Stimulated activated naive B cell treated with anti-CD40 and anti-IgM and Interleukin-4, amounts not matched to agents 10 μg/mL and 1 μg/mL and 100 μg/mL, for 72 hours (primary cell): ENCODE measurements around the gene PTPRN2.

ENCODE experiments used
- ATAC-seq, 2 donors: fragments of 150-1000 bp; cut with Tn5 transposase; replicated peaks; 2 replicates each; pipeline ENCODE4 v1.10.0; 2021; ENCODE audit warnings: moderate library complexity in 1 of 2
- DNase-seq: peaks from one replicate; pipeline ENCODE4 v3.0.0; 2021
- H3K27ac Mint-ChIP-seq: one replicate; pipeline ENCODE4 v1.8.0; 2022; ENCODE audit warnings: mild to moderate bottlenecking, mixed read lengths
- H3K27me3 Mint-ChIP-seq, 2 donors: one replicate each; pipeline ENCODE4 v1.8.0; 2022; ENCODE audit warnings: mixed read lengths in 2 of 2
- H3K36me3 Mint-ChIP-seq, 2 donors: one replicate each; pipeline ENCODE4 v1.8.0; 2022; ENCODE audit warnings: mixed read lengths in 2 of 2, mild to moderate bottlenecking in 1 of 2
- H3K4me1 Mint-ChIP-seq, 2 donors: one replicate each; pipeline ENCODE4 v1.8.0; 2022; ENCODE audit warnings: mixed read lengths in 2 of 2, mild to moderate bottlenecking in 1 of 2
- H3K4me3 Mint-ChIP-seq, 2 donors: one replicate each; pipeline ENCODE4 v1.8.0; 2022; ENCODE audit warnings: mild to moderate bottlenecking in 2 of 2, mixed read lengths in 2 of 2, moderate library complexity in 1 of 2
- H3K9me3 Mint-ChIP-seq, 2 donors: one replicate each; pipeline ENCODE4 v1.8.0; 2022; ENCODE audit warnings: mixed read lengths in 2 of 2, mild to moderate bottlenecking in 1 of 2

PTPRN2 gene

DNA sequence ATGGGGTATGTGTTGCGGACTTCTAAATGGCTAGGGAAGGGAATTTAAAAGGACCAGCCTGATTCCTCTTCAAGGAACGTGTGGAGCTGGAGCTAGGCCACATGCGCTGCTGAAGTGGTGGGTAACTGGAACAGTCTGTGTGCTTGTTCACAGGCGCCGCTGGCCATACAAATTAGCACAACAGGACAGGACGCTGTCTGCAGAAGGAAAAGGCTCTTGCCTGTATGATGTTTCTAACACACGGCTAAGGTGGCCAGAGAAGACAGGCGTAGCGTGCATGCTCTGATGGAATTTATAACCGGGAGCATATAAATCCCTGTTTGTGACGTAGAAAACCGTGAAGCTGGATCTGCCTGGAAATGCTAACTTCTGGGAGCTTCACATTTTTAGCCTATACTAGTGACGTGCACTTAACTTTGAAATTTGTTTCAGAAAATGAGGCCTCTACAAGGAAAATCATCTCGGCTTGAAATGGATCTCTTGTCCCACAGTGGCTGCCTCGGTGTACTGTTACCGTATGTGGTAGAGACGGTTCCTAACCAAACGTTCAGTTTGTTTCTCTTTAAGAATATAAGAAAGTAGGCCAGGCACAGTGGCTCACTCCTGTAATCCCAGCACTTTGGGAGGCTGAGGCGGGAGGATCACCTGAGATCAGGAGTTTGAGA is 569.4 kb downstream of the PTPRN2 start:
- no peaks in the 10 kb centered on the region for H3K9me3 Mint-ChIP-seq
- no peak overlapping the region for H3K27ac Mint-ChIP-seq
- no peaks in the 10 kb centered on the region for H3K36me3 Mint-ChIP-seq
- no peaks in the 10 kb centered on the region for H3K4me1 Mint-ChIP-seq
- ATAC-seq (no peak), DNase-seq (no peak)
- H3K4me3 Mint-ChIP-seq: no peak overlapping the region
- no peaks in the 10 kb centered on the region for H3K27me3 Mint-ChIP-seq

DNA sequence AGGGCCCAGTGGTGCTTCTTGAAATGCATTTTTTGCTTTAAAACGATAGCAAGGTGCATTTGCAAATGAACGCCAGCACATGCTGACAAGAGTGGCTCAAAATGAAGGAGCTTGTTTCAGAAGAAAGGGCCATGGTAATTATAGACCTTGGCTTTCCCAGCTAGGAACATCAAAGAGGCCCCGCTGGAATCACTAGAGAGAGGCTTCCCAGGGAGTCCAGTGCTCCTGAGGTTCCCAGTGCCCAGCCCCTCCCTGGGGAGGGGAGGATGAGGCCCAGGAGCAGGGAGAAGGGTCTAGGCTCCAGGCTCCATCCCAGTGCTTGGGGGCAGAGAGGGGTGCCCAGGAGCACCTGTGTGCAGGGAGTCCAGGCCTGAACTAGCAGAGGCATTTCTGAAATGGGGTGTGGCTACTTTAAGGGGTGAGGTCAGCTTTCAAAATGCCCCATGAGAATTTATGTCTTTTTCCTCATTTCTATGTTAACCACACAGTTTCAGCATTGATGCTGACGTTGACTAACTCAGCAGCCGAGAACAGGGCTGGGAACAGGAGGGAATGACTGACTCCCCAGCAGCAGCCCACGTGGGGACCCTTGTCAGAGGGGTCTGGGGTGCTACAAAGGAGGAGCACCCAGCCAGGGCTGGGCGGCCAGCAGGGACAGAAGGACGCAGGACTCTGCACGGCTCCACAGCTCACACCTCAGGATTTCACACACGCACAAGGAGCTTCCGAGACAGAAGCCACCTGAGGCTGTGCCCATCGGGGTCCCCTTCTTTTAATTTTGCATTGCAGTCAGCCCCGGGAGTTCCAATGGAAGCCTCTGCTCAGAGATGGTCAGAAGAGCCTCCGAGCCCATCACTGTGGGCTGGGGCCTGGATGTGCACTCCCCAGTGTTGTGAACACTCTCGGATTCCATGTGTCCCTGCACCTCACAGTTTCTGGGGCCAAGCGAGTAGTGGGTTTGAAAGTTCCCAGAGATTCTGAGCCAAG is 570.2 kb downstream of the PTPRN2 start:
- H3K4me3 Mint-ChIP-seq: no peak overlapping the region
- no peaks in the 10 kb centered on the region for H3K27me3 Mint-ChIP-seq
- no peaks in the 10 kb centered on the region for H3K4me1 Mint-ChIP-seq
- no peaks in the 10 kb centered on the region for H3K36me3 Mint-ChIP-seq
- H3K27ac Mint-ChIP-seq: no peak overlapping the region
- DNase-seq (no peak), ATAC-seq (no peak)
- no peaks in the 10 kb centered on the region for H3K9me3 Mint-ChIP-seq

- no peak overlapping the region for H3K4me3 Mint-ChIP-seq
- no peak overlapping the region for H3K27ac Mint-ChIP-seq
- no peaks in the 10 kb centered on the region for H3K36me3 Mint-ChIP-seq
- no peaks in the 10 kb centered on the region for H3K27me3 Mint-ChIP-seq
- no peaks in the 10 kb centered on the region for H3K9me3 Mint-ChIP-seq
- ATAC-seq: no peak
- no peak for DNase-seq
- H3K4me1 Mint-ChIP-seq: no peaks in the 10 kb centered on the region
These were observed 571.2 kb downstream of the PTPRN2 start for GRCh38 chr7:158016180-158017097.

- Mint-ChIP-seq H3K36me3 (no peaks in the 10 kb centered on the region), H3K27me3 (no peaks in the 10 kb centered on the region), H3K27ac (no peak overlapping the region), H3K9me3 (no peaks in the 10 kb centered on the region), H3K4me3 (no peak overlapping the region), H3K4me1 (no peaks in the 10 kb centered on the region)
- no peak for ATAC-seq
- DNase-seq: no peak
These were observed 572.0 kb downstream of the PTPRN2 start for GRCh38 chr7:158015403-158016179.

DNA sequence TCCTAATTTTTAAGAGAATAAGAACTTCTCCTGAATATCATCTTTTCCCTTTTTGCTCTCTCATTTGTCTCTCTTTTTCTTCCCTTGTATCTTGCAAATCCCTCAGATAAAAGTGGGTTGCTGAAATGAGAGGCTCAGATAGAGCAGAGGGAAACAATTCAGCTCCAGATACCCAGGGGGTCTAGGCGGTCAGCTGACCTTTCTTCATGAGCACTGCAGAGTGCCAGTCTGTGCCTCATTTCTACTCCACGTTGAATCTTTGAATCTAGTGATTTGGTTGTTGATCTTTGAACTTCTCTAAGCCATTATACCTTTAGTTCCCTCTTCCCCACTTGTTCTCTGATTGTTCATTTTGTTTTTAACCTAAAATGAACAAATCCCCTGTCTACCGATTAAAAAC is 572.6 kb downstream of the PTPRN2 start:
- H3K4me3 Mint-ChIP-seq: no peak overlapping the region
- DNase-seq: no peak
- H3K9me3 Mint-ChIP-seq: no peaks in the 10 kb centered on the region
- no peaks in the 10 kb centered on the region for H3K36me3 Mint-ChIP-seq
- H3K4me1 Mint-ChIP-seq: no peaks in the 10 kb centered on the region
- ATAC-seq: no peak
- H3K27ac Mint-ChIP-seq: no peak overlapping the region
- H3K27me3 Mint-ChIP-seq: no peaks in the 10 kb centered on the region

DNA sequence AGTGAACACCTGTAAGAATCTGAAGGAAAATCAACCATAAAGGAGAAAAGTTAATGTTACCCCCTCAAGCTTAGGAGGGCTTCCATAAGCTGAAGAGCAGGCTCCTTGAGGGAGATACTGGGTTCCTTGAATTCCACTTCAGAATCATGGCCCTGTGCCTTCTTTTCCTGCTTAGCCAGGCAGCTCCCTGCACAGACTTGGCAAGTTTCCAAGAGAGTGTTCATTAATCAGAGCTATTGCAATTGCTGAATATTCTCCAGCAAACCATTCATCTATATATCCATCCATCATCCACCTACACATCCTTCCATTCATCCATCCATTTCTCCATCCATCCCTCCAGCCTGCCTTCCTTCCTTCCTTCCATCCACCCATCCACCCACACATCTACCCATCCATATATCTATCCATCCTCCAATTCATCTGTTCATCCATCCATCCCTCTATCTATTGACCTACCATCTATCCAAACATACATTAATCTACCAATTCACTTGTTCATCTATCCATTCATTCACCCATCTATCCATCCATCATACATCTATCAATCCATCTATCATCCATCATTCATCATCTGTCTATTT is 574.4 kb downstream of the PTPRN2 start:
- ATAC-seq (no peak), DNase-seq (no peak)
- Mint-ChIP-seq H3K4me1 (no peaks in the 10 kb centered on the region), H3K9me3 (no peaks in the 10 kb centered on the region), H3K36me3 (no peaks in the 10 kb centered on the region), H3K27ac (no peak overlapping the region), H3K4me3 (no peak overlapping the region), H3K27me3 (no peaks in the 10 kb centered on the region)

DNA sequence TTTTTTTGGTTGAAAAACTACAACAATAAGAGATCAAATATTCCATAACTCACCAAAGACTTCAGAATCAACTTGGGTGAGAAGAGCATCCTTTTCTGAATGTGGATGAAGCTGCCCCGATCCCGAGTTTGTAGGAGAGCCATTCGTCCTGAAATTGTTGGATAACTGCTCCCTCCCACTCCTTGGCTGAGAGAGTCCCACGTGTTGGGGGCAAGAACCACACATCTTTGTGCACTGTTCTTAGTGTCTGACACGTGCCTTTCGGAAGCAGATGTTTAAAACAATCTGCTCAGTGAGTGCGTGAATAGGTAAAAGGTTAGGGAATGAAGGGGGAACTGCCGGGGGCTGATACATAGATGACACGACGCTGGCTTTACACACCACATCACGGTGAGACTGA is 575.7 kb downstream of the PTPRN2 start:
- H3K36me3 Mint-ChIP-seq: no peaks in the 10 kb centered on the region

DNA sequence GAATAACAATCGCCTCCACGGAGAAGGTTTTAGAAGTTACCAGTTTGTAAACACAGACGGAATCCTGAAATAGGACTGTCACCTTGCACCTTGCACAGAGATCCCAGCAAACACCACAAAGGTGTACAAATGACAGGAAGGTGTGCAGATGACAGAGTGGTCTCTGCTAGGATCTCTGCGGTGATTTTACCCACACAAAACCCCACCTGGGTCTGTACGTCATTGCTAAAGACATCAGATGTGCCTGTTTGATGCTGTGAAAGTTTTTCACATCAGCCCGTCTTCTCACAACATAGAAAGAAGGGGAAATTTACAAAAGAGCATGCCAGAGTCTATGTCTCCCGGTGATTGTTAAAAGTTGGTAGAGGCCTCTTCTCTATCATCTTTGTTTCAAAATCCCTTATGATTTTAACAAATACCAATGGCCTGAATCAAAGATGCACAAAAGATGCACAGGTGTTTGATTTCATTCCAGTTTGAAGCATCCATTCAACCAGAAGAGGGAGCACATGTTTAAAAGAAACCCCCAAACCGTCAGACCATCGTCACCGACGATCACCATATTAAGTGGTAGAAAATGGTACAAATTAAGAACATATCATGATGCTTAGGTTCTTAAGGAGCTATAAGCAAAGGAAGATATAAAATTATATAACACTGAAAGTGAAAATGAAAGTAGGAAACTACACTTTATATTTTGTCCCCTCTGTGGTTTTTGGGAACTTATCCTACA is 576.5 kb downstream of the PTPRN2 start:
- Mint-ChIP-seq H3K27ac (no peak overlapping the region), H3K27me3 (no peaks in the 10 kb centered on the region), H3K4me1 (no peaks in the 10 kb centered on the region), H3K36me3 (no peaks in the 10 kb centered on the region), H3K4me3 (no peak overlapping the region), H3K9me3 (peaks cover 0 to 9% of the 10 kb centered on the region in 2 donors)
- DNase-seq (no peak), ATAC-seq (no peak)

More for the DNA sequence above, 575.7 kb downstream of the PTPRN2 start:
- no peaks in the 10 kb centered on the region for H3K4me1 Mint-ChIP-seq
- ATAC-seq (no peak), DNase-seq (no peak)
- H3K27me3 Mint-ChIP-seq: no peaks in the 10 kb centered on the region
- H3K9me3 Mint-ChIP-seq: peaks cover 0 to 9% of the 10 kb centered on the region in 2 donors
- no peak overlapping the region for H3K4me3 Mint-ChIP-seq
- H3K27ac Mint-ChIP-seq: no peak overlapping the region

- Mint-ChIP-seq H3K4me3 (no peak overlapping the region), H3K27ac (no peak overlapping the region), H3K9me3 (peaks cover 0 to 9% of the 10 kb centered on the region in 2 donors), H3K36me3 (no peaks in the 10 kb centered on the region), H3K27me3 (no peaks in the 10 kb centered on the region), H3K4me1 (no peaks in the 10 kb centered on the region)
- DNase-seq (no peak), ATAC-seq (no peak)
These were observed 577.7 kb downstream of the PTPRN2 start for GRCh38 chr7:158009886-158010285.

GRCh38 chr7:158008267-158008666 is 579.4 kb downstream of the PTPRN2 start:
- Mint-ChIP-seq H3K27me3 (no peaks in the 10 kb centered on the region), H3K9me3 (peaks cover 0 to 9% of the 10 kb centered on the region in 2 donors), H3K4me1 (no peaks in the 10 kb centered on the region), H3K27ac (no peak overlapping the region), H3K36me3 (no peaks in the 10 kb centered on the region), H3K4me3 (no peak overlapping the region)
- ATAC-seq (no peak), DNase-seq (no peak)

DNA sequence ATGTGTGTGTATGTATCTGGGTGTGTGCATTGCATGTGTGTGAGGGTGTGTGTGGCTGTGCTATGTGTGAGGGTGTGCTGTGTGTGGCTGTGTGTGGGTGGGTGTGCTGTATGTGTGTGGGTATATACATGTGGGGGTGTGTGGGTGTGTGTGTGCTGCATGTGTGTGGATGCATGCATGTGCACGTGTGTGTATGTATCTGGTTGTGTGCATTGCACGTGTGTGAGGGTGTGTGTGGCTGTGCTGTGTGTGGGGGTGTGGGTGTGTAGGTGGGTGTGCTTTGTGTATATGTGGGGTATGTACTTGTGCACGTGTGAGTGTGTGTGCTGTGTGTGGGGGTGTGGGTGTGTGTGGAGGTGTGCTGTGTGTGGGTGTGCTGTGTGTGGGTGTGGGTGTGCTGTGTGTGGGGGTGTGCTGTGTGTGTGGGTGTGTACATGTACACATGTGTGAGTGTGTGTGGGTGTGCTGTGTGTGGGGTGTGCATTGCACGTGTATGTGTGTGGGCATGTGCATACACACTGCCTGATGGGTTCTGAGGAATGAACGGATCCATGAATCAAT is 579.8 kb downstream of the PTPRN2 start:
- ATAC-seq: no peak
- Mint-ChIP-seq H3K9me3 (peaks cover 0 to 9% of the 10 kb centered on the region in 2 donors), H3K4me1 (no peaks in the 10 kb centered on the region), H3K27me3 (no peaks in the 10 kb centered on the region), H3K36me3 (no peaks in the 10 kb centered on the region), H3K4me3 (no peak overlapping the region), H3K27ac (no peak overlapping the region)
- no peak for DNase-seq

- H3K27ac Mint-ChIP-seq: no peak overlapping the region
- H3K27me3 Mint-ChIP-seq: no peaks in the 10 kb centered on the region
- H3K36me3 Mint-ChIP-seq: no peaks in the 10 kb centered on the region
- H3K4me3 Mint-ChIP-seq: no peak overlapping the region
- DNase-seq (no peak), ATAC-seq (no peak)
- H3K9me3 Mint-ChIP-seq: peaks cover 0 to 9% of the 10 kb centered on the region in 2 donors
- no peaks in the 10 kb centered on the region for H3K4me1 Mint-ChIP-seq
These were observed 580.6 kb downstream of the PTPRN2 start for GRCh38 chr7:158006841-158007696.
